ENCODE results near the gene WIZ. TPM values are rescaled to one million over a fixed set of nuclear protein-coding genes. Genes with fewer than 3 reads are reported as not detected.

The WIZ gene
- total RNA-seq, 4 donors from 2014 or later: 36.1 to 74.3 (median 50.3) TPM

DNA sequence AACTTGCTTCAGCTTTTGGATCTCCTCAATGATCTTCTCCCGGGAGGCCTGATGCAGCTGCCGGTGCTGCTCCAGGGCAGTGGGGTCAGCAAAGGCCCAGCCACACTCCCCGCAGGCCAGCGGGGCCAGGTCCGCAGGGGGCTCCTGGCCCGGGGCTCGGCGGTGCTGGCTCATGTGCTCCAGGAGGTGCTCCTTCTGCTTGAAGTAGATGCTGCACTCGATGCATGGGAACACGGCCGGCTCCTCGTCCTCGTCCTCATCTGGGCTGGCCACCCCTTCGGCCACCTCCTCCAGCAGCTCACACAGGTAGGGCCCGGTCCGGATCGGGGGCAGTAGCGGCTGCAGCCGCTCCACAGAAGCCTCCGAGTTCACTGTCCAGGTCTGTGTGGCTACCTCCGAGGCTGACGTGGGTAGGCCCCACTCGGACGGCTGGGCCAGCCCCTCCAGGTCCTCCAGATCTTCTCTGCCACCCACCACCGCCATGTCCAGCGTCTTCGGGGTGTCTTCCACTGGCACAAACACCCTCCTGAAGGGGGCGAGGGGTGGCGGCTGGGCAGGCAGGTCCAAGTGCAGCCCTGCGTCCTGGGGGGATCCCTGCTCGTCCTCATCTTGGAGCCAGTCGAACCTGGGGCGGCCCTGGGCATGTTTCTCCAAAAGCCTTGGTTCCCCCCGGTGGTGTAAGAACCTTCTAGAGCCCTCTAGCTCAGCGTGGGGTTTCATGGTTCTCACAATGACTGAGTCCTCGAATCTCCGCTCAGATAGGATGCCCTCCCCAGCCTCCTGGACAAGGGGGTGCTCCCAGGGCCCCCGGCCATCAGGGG lies 9.7 kb downstream of the WIZ start:
- peaks cover 20 to 36% (median 27%) of the 10 kb centered on the region in 4 donors for H3K4me1 ChIP-seq
- H3K36me3 ChIP-seq: peaks cover 0 to 27% (median 26%) of the 10 kb centered on the region in 4 donors
- no peak overlapping the region for H3K4me3 ChIP-seq
- no peak for DNase-seq (ENCODE audit: extremely low spot score)
- TF ChIP-seq POLR2A (IDR thresholded peaks at IDR 0.05; ENCODE audit: low read depth) (no peak), POLR2AphosphoS5 (IDR thresholded peaks at IDR 0.05) (no peak), EP300 (IDR thresholded peaks at IDR 0.05) (no peak)
- TF ChIP-seq, protein P1, sequence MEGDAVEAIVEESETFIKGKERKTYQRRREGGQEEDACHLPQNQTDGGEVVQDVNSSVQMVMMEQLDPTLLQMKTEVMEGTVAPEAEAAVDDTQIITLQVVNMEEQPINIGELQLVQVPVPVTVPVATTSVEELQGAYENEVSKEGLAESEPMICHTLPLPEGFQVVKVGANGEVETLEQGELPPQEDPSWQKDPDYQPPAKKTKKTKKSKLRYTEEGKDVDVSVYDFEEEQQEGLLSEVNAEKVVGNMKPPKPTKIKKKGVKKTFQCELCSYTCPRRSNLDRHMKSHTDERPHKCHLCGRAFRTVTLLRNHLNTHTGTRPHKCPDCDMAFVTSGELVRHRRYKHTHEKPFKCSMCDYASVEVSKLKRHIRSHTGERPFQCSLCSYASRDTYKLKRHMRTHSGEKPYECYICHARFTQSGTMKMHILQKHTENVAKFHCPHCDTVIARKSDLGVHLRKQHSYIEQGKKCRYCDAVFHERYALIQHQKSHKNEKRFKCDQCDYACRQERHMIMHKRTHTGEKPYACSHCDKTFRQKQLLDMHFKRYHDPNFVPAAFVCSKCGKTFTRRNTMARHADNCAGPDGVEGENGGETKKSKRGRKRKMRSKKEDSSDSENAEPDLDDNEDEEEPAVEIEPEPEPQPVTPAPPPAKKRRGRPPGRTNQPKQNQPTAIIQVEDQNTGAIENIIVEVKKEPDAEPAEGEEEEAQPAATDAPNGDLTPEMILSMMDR (IDR thresholded peaks at IDR 0.05): no peak
- no peak overlapping the region for H3K27ac ChIP-seq (replicated peaks in 1 of 4)
- intact Hi-C loops (cut with DNase I): no loop called here
- no peaks in the 10 kb centered on the region for H3K9me3 ChIP-seq
- 88% methylated on average over 21 of the region's 38 CpGs for WGBS
- H3K27me3 ChIP-seq: no peaks in the 10 kb centered on the region

DNA sequence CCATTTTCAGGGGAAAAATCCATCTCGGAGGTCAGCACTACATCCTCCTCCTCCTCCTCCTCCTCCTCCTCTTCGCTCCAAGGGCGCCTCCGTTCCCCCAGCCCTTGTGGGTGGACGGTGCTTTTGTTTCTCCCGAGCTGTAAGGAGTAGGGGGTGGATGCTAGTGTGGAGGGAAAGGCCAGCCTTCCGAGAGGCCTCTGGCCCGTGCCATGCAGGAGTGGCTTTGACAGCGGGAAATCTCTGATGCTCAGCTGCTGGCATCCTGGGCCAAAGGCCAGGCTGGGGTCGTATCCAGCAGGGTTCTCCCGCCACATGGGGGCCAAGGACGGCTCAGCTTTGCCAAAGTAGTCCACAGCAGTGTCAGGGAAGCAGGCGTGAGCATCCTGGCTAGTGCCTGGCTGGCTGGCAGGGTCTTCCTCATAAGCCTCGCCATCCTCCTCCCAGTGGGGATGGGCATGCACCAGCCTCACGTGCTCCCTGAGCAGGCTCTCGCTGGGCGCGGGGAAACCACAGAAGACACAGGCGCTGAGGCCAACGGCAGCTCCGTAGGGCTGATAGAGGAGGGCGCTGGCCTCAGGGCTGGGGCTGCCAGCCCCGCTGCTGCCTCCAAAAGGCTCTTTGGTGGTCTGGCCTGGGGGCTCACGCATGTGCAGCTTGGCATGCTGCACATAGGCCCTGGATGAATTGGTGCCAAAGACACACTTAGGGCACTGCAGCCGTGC lies 10.5 kb downstream of the WIZ start:
- H3K4me3 ChIP-seq: no peak overlapping the region
- H3K9me3 ChIP-seq: no peaks in the 10 kb centered on the region
- WGBS: 82% methylated on average over 19 of the region's 25 CpGs
- TF ChIP-seq, protein P1 (IDR thresholded peaks at IDR 0.05): no peak
- TF ChIP-seq POLR2A (IDR thresholded peaks at IDR 0.05; ENCODE audit: low read depth): no peak
- TF ChIP-seq EP300 (IDR thresholded peaks at IDR 0.05): no peak
- no peak for TF ChIP-seq POLR2AphosphoS5 (IDR thresholded peaks at IDR 0.05)
- H3K4me1 ChIP-seq: peaks cover 15 to 31% (median 27%) of the 10 kb centered on the region in 4 donors
- peak overlapping the region in 3 of 4 donors; percentile 72 to 78 (median 77) for H3K27ac ChIP-seq (replicated peaks in 1 of 4)
- H3K27me3 ChIP-seq: no peaks in the 10 kb centered on the region
- intact Hi-C loops (cut with DNase I): no loop called here
- H3K36me3 ChIP-seq: peaks cover 0 to 26% (median 20%) of the 10 kb centered on the region in 4 donors
- no peak for DNase-seq (ENCODE audit: extremely low spot score)

DNA sequence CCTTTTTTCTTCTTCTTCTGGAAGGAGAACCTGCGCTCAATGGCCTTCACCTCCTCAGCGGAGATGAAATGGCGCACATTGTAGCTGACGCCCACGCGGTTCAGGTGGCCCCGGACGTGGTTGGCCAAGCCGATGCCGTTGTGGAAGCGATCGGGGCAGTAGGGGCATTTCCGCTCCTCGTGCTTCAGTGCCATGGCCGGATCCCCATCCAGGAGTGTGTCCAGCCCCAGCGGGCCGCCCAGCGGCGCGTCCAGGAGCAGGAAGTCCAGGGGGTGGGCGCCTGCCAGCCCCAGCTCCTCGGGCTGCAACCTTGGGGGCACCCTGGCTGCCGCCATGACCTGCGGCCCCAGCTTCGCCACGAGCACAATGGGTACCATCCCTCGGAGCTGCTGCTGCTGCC lies 11.2 kb downstream of the WIZ start:
- Histone ChIP-seq H3K4me1 (peaks cover 11 to 35% (median 30%) of the 10 kb centered on the region in 4 donors), H3K27ac (replicated peaks in 1 of 4) (peak overlapping the region; percentile 66 to 78 (median 74)), H3K27me3 (no peaks in the 10 kb centered on the region), H3K9me3 (no peaks in the 10 kb centered on the region), H3K36me3 (peaks cover 0 to 26% (median 19%) of the 10 kb centered on the region in 4 donors), H3K4me3 (no peak overlapping the region)
- TF ChIP-seq, protein P1 (IDR thresholded peaks at IDR 0.05): no peak
- TF ChIP-seq EP300 (IDR thresholded peaks at IDR 0.05) (no peak), POLR2AphosphoS5 (IDR thresholded peaks at IDR 0.05) (no peak), POLR2A (IDR thresholded peaks at IDR 0.05; ENCODE audit: low read depth) (no peak)
- intact Hi-C loops (cut with DNase I): no loop called here
- WGBS: 92% methylated on average over 25 of the region's 27 CpGs
- no peak for DNase-seq (ENCODE audit: extremely low spot score)

DNA sequence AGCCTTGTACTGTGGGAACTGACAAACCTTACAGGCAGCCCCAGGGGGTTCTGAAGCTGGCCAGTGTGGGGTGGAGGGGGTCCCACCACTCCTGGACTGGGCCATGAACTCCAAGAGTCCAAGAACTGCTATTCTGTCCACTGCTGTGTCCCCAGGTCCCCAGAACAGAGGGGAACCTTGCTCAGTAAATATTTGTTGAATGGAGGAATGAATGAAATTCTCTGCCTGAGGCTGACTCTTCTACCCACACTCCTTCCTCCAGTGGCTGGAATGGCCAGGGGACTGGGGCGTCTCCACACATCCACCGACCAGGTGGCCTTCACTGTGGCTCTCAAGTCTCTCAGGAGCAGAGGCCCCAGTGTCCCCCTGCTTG lies 11.6 kb downstream of the WIZ start:
- Histone ChIP-seq H3K9me3 (no peaks in the 10 kb centered on the region), H3K4me3 (no peak overlapping the region), H3K27ac (replicated peaks in 1 of 4) (peak overlapping the region; percentile 66 to 78 (median 74)), H3K4me1 (peaks cover 10 to 39% (median 35%) of the 10 kb centered on the region in 4 donors), H3K36me3 (peaks cover 0 to 26% (median 19%) of the 10 kb centered on the region in 4 donors), H3K27me3 (no peaks in the 10 kb centered on the region)
- WGBS: 100% methylated on average over 1 of the region's 2 CpGs
- no peak for TF ChIP-seq POLR2A (IDR thresholded peaks at IDR 0.05; ENCODE audit: low read depth)
- TF ChIP-seq, protein P1 (IDR thresholded peaks at IDR 0.05): no peak
- TF ChIP-seq POLR2AphosphoS5 (IDR thresholded peaks at IDR 0.05): no peak
- no peak for TF ChIP-seq EP300 (IDR thresholded peaks at IDR 0.05)
- no peak for DNase-seq (ENCODE audit: extremely low spot score)
- intact Hi-C loops (cut with DNase I): no loop called here

Data from esophagus muscularis mucosa (tissue), 4 donors.